Endodermal cell (in vitro differentiated cells): ENCODE results near the gene ARVCF. TPM values are rescaled to one million over a fixed set of nuclear protein-coding genes. Genes with fewer than 3 reads are reported as not detected.

ENCODE experiments used
- DNase-seq: peaks from one replicate; pipeline ENCODE4 v3.0.0-alpha.2; 2017
- H3K27ac ChIP-seq: 2 replicates; pipeline ENCODE4 v1.5.1; 2013; ENCODE audit warnings: mild to moderate bottlenecking, low read depth, low read length, moderate library complexity
- H3K27me3 ChIP-seq: 2 replicates; pipeline ENCODE4 v1.6.1; 2013; ENCODE audit warnings: mild to moderate bottlenecking, low read length, moderate library complexity; ENCODE audit not compliant: insufficient read depth, control insufficient read depth, poor library complexity, severe bottlenecking
- H3K36me3 ChIP-seq: 2 replicates; pipeline ENCODE4 v1.7.0; 2013; ENCODE audit warnings: mild to moderate bottlenecking, low read length, moderate library complexity; ENCODE audit not compliant: control insufficient read depth, insufficient read depth
- H3K4me1 ChIP-seq: one replicate; pipeline ENCODE4 v1.7.0; 2013; ENCODE audit warnings: low read length; ENCODE audit not compliant: control insufficient read depth, insufficient read depth
- H3K4me3 ChIP-seq: 2 replicates; pipeline ENCODE4 v1.5.1; 2013; ENCODE audit warnings: mild to moderate bottlenecking, low read length, moderate library complexity
- H3K9ac ChIP-seq: 2 replicates; pipeline ENCODE4 v1.6.1; 2013; ENCODE audit warnings: mild to moderate bottlenecking, low read length, moderate library complexity; ENCODE audit not compliant: poor library complexity, severe bottlenecking; ENCODE audit errors: extremely low read depth
- H3K9me3 ChIP-seq: 2 replicates; pipeline ENCODE4 v1.6.1; 2013; ENCODE audit warnings: mild to moderate bottlenecking, low read length, moderate library complexity; ENCODE audit not compliant: control insufficient read depth
- H3K27ac Mint-ChIP-seq: 2 replicates; pipeline ENCODE4 v1.8.0; 2020; ENCODE audit warnings: mixed read lengths
- H3K27me3 Mint-ChIP-seq: 2 replicates; pipeline ENCODE4 v1.8.0; 2021; ENCODE audit warnings: mild to moderate bottlenecking, mixed read lengths; ENCODE audit not compliant: insufficient read depth
- H3K36me3 Mint-ChIP-seq: 2 replicates; pipeline ENCODE4 v1.8.0; 2020; ENCODE audit warnings: low read depth, mixed read lengths
- H3K4me1 Mint-ChIP-seq: 2 replicates; pipeline ENCODE4 v1.8.0; 2020; ENCODE audit warnings: mixed read lengths
- H3K4me3 Mint-ChIP-seq: 2 replicates; pipeline ENCODE4 v1.8.0; 2020; ENCODE audit warnings: mild to moderate bottlenecking, moderate library complexity, mixed read lengths
- H3K9me3 Mint-ChIP-seq: 2 replicates; pipeline ENCODE4 v1.8.0; 2020; ENCODE audit warnings: mild to moderate bottlenecking, mixed read lengths
- CTCF ChIP-seq: fragments of 200-600 bp; sonication (generic); conservative IDR thresholded peaks from 2 replicates; pipeline ENCODE4 v1.5.0; 2021; ENCODE audit warnings: antibody characterized with exemption, mild to moderate bottlenecking
- WGBS, 2 experiments: methylation state at CpG; one replicate each; pipeline versions ENCODE4 v1.1.5 to v1.1.7; 2013; ENCODE audit warnings: missing lambda C conversion rate in 2 of 2, mixed read lengths in 1 of 2; ENCODE audit not compliant: insufficient coverage in 1 of 2, insufficient read length in 1 of 2; 5-methylcytosine and 5-hydroxymethylcytosine counted together
- total RNA-seq, 2 donors: library from RNA; stranded (reverse); fragmentation: NEBNext Ultra II Directional in 1 of 2; extraction: Animal tissue kit (Norgen Biotek cat#: 25700) in 1 of 2; gene quantifications; 2 replicates in 1 of 2; 3 replicates in 1 of 2; pipeline ENCODE4 v1.2.1, GENCODE V29; 2021

The ARVCF gene
- total RNA-seq, 2 donors from 2014 or later, result 48.3 to 61.3 TPM

DNA sequence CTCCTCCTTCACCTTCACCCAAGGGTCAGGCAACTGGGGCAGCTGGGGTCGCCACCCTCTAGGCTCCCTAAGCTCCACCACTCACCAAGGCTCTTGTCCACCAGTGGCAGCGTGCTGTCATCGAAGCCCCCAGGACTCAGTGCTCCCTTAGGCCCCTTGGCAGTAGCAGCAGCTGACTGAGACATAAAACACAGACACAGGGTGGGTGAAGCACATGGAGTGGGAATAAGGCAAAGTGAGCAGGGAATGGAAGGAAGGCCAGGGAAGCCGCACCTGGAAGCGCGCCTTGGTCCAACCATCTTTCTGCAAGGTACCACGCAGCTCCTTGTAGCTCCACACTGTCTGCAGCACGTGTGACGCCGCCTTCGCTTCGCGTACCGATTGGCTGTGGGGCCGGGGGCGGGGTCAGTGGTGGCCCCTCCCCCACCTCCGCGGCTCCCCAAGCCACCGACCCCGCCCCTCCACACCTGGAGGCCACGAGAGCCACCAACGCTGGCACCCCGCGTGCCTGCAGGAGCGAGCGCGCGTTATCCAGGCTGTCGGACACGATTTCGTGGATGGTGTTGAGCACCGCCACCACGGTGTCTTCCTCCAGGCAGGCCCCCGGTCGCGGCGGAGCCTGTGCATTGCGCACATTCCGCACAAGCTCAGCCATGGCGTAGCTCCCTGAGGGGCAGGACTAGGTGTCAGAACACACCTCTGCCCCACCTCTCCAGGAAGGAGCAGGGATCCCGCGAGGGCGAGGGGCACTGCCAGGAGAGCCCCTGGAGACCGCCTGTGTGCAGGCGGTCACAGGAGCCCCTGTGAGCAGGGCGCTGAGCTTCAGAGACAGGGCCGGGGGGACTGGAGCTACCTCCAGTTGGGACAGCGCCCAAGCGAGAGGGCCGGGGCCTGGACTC is 43.7 kb downstream of the ARVCF start:
- peaks cover 11% of the 10 kb centered on the region for H3K4me1 Mint-ChIP-seq
- WGBS, 2 experiments, result 94 to 97% methylated on average over 28 to 50 of the region's 50 CpGs
- H3K4me3 Mint-ChIP-seq, result no peak overlapping the region
- TF ChIP-seq CTCF, result no peak
- no peaks in the 10 kb centered on the region for H3K9me3 Mint-ChIP-seq
- H3K36me3 Mint-ChIP-seq, result peaks cover 23% of the 10 kb centered on the region
- Histone ChIP-seq H3K27ac (no peak overlapping the region), H3K9me3 (no peaks in the 10 kb centered on the region), H3K4me1 (peaks cover 9% of the 10 kb centered on the region), H3K9ac (no peak overlapping the region), H3K27me3 (no peaks in the 10 kb centered on the region), H3K4me3 (no peak overlapping the region), H3K36me3 (peaks cover 17% of the 10 kb centered on the region)
- H3K27me3 Mint-ChIP-seq, result no peaks in the 10 kb centered on the region
- DNase-seq, result no peak
- no peak overlapping the region for H3K27ac Mint-ChIP-seq

- H3K9ac ChIP-seq, result no peak overlapping the region
- no peak overlapping the region for H3K4me3 ChIP-seq
- no peaks in the 10 kb centered on the region for H3K9me3 ChIP-seq
- H3K36me3 ChIP-seq, result peaks cover 22% of the 10 kb centered on the region
- H3K4me1 ChIP-seq, result peaks cover 9% of the 10 kb centered on the region
- Mint-ChIP-seq H3K4me3 (no peak overlapping the region), H3K27me3 (no peaks in the 10 kb centered on the region), H3K27ac (no peak overlapping the region), H3K4me1 (peaks cover 11% of the 10 kb centered on the region), H3K36me3 (peaks cover 23% of the 10 kb centered on the region), H3K9me3 (no peaks in the 10 kb centered on the region)
- 60 to 95% methylated on average over 1 to 9 of the region's 9 CpGs for WGBS, 2 experiments
- no peaks in the 10 kb centered on the region for H3K27me3 ChIP-seq
- no peak for DNase-seq
- H3K27ac ChIP-seq, result no peak overlapping the region
- no peak for TF ChIP-seq CTCF
These were observed 44.4 kb downstream of the ARVCF start for GRCh38 chr22:19972251-19972650.

- H3K9me3 Mint-ChIP-seq, result no peaks in the 10 kb centered on the region
- H3K36me3 Mint-ChIP-seq, result peaks cover 23% of the 10 kb centered on the region
- Histone ChIP-seq H3K27ac (no peak overlapping the region), H3K27me3 (no peaks in the 10 kb centered on the region), H3K4me1 (peaks cover 9% of the 10 kb centered on the region), H3K4me3 (no peak overlapping the region), H3K36me3 (peaks cover 23% of the 10 kb centered on the region), H3K9ac (no peak overlapping the region), H3K9me3 (no peaks in the 10 kb centered on the region)
- H3K4me3 Mint-ChIP-seq, result no peak overlapping the region
- no peaks in the 10 kb centered on the region for H3K27me3 Mint-ChIP-seq
- DNase-seq, result no peak
- H3K27ac Mint-ChIP-seq, result no peak overlapping the region
- H3K4me1 Mint-ChIP-seq, result peaks cover 11% of the 10 kb centered on the region
- no peak for TF ChIP-seq CTCF
- 90 to 96% methylated on average over 14 to 28 of the region's 28 CpGs for WGBS, 2 experiments
These were observed 45.1 kb downstream of the ARVCF start for GRCh38 chr22:19971276-19972124.
